ENCODE data around the gene HIF1A.
"Not testable (repeated sequence)": the region's sequence is repeated elsewhere in the genome, so short reads cannot be mapped to it uniquely, and the experiment has no call there.

HIF1A gene

GRCh38 chr14:61750708-61751474 is 55.6 kb downstream of the HIF1A start:
- in situ Hi-C loops (cut with MboI; ENCODE audit: low pct_unique_long_range_greater_than_20kb, low sequenced_read_pairs, unreplicated experiment): no loop called here
- DNase-seq (ENCODE audit: low spot score): peak; percentile 88

GRCh38 chr14:61751475-61751989 is 56.2 kb downstream of the HIF1A start:
- no peak for DNase-seq (ENCODE audit: low spot score)
- no peak for TF ChIP-seq CTCF (IDR thresholded peaks at IDR 0.05; ENCODE audit: extremely low read depth, insufficient read depth, missing control alignments)
- in situ Hi-C loops (cut with MboI; ENCODE audit: low pct_unique_long_range_greater_than_20kb, low sequenced_read_pairs, unreplicated experiment): no loop called here

More at GRCh38 chr14:61750708-61751474, 55.6 kb downstream of the HIF1A start:
- TF ChIP-seq CTCF (IDR thresholded peaks at IDR 0.05; ENCODE audit: extremely low read depth, insufficient read depth, missing control alignments): no peak

- DNase-seq (ENCODE audit: low spot score): peak; percentile 45
- no peak for TF ChIP-seq CTCF (IDR thresholded peaks at IDR 0.05; ENCODE audit: extremely low read depth, insufficient read depth, missing control alignments)
- in situ Hi-C loops (cut with MboI; ENCODE audit: low pct_unique_long_range_greater_than_20kb, low sequenced_read_pairs, unreplicated experiment): no loop called here
These were observed 57.3 kb downstream of the HIF1A start for GRCh38 chr14:61752626-61753025.

GRCh38 chr14:61753631-61754030 is 58.3 kb downstream of the HIF1A start:
- no peak for TF ChIP-seq CTCF (IDR thresholded peaks at IDR 0.05; ENCODE audit: extremely low read depth, insufficient read depth, missing control alignments)
- no peak for DNase-seq (ENCODE audit: low spot score)
- in situ Hi-C loops (cut with MboI; ENCODE audit: low pct_unique_long_range_greater_than_20kb, low sequenced_read_pairs, unreplicated experiment): no loop called here

- TF ChIP-seq CTCF (IDR thresholded peaks at IDR 0.05; ENCODE audit: extremely low read depth, insufficient read depth, missing control alignments): no peak
- no peak for DNase-seq (ENCODE audit: low spot score)
- in situ Hi-C loops (cut with MboI; ENCODE audit: low pct_unique_long_range_greater_than_20kb, low sequenced_read_pairs, unreplicated experiment): no loop called here
These were observed 59.5 kb downstream of the HIF1A start for GRCh38 chr14:61754627-61755381.

- in situ Hi-C loops (cut with MboI; ENCODE audit: low pct_unique_long_range_greater_than_20kb, low sequenced_read_pairs, unreplicated experiment): not testable (repeated sequence)
These were observed 60.0 kb downstream of the HIF1A start for GRCh38 chr14:61755382-61755742.

GRCh38 chr14:61756135-61756534 is 60.8 kb downstream of the HIF1A start:
- no peak for DNase-seq (ENCODE audit: low spot score)
- in situ Hi-C loops (cut with MboI; ENCODE audit: low pct_unique_long_range_greater_than_20kb, low sequenced_read_pairs, unreplicated experiment): no loop called here
- TF ChIP-seq CTCF (IDR thresholded peaks at IDR 0.05; ENCODE audit: extremely low read depth, insufficient read depth, missing control alignments): no peak

More at GRCh38 chr14:61755382-61755742, 60.0 kb downstream of the HIF1A start:
- not testable (repeated sequence) for DNase-seq (ENCODE audit: low spot score)
